HG02884 (cell line): Measurements from ENCODE around the gene COL6A6.
"Not testable (repeated sequence)": the region's sequence is repeated elsewhere in the genome, so short reads cannot be mapped to it uniquely, and the experiment has no call there.

Experiments used
- ATAC-seq: cut with Tn5 transposase; IDR thresholded peaks from one replicate; pipeline ENCODE4 v1.9.1; 2021; ENCODE audit warnings: mild to moderate bottlenecking, moderate library complexity; ENCODE audit not compliant: unreplicated experiment

COL6A6 gene

GRCh38 chr3:130529486-130530215, 12.7 kb downstream of the COL6A6 start:
- ATAC-seq = no peak

GRCh38 chr3:130533247-130533646, 16.3 kb downstream of the COL6A6 start:
- ATAC-seq = no peak

DNA sequence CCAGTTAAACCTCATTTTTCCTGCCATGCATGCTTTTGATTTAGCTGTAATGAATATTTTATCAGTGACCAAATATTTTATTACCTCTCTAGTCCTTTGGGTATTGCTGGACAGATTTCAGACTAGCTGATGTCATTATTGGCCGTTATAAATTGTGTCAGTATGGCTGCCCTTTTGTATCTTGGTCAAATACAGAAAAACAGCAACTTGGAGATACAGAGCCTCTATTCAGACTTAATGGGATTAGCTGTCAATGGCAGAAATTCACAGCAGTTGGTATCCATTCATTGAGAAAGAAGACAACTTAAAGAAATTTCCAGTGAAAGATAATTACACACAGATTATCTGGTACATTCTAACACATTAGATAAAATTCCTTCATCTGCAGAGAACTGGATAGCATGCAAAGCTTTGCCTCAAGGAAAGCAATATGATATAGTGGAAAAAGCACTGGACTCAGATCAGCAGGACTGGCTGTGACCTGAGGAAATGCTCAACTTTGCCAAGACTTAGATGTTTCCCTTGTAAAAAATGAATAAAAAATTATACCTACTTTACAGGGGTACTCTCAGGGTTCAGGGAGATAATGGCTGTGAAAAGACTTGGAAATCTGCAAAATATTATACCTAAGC, 20.8 kb downstream of the COL6A6 start:
- ATAC-seq = no peak

DNA sequence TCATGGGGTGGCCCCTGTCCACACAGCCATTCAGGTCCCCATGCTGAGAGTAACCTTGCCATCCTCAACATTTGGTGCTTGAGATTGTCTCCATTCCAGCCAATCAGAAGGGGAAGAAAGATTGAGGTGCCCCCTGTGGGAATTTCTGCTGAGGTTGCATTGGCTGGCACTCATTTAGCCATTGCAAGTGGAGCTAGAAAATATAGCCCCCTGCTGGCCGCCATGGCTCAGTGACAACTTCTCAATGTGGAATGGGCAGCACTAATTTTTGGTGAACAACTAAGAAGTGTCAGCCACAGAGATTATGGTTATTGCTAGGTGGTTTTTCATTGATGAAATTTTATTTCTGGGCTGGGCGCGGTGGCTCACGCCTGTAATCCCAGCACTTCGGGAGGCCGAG, 22.0 kb downstream of the COL6A6 start:
- ATAC-seq = no peak

DNA sequence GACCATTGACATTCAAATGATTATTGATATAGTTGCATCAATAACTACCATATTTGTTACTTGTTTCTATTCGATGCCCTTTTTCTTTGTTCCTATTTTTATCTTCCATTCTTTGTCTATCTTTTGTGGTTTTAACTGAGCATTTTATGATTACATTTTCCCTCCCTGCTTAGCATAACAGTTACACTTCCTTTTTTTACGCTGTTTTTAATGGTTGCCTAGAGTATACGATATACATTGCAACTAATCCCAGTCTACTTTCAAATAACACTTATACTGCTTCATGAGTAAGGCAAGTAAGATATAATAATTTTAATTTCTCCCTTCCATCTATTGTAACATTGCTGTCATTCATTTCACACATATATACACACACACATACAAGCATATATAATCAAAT, 26.3 kb downstream of the COL6A6 start:
- ATAC-seq = no peak

DNA sequence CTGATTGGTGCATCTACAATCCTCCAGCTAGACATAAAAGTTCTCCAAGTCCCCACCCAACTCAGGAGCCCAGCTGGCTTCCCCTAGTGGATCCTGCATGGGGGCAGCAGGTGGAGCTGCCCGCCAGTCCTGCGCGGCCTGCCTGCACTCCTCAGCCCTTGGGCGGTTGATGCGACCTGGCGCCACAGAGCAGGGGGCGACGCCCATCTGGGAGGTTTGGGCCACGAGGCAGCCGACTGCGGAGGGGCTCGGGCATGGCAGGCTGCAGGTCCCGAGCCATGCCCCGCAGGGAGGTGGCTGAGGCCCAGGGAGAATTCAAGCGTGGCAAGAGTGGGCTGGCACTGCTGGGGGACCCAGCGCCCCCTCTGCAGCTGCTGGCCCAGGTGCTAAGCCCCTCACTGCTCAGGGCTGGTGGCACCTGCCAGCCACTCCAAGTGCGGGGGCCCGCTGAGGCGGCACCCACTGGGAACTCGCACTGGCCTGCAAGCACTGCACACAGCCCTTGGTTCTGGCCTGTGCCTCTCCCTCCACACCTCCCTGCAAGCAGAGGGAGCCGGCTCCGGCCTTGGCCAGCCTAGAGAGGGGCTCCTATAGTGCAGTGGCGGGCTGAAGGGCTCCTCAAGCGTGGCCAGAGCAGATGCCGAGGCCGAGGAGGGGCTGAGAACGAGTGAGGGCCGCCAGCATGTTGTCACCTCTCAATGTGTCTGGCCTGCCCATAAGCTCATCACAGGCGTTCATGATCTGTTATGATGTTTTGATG, 30.1 kb downstream of the COL6A6 start:
- ATAC-seq = no peak

DNA sequence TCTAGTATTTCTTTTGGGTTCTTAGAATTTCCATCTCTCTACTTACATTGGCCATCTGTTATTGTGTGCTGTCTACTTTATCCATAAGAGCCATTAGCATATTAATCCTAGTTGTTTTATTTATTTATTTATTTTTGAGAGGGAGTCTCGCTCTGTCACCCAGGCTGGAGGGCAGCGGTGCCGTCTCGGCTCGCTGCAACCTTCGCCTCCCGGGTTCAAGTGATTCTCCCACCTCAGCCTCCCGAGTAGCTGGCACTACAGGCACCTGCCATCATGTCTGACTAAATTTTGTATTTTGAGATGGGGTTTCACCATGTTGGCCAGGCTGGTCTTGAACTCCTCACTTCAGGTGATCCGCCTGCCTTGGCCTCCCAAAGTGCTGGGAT, 30.7 kb downstream of the COL6A6 start:
- ATAC-seq = not testable (repeated sequence)

DNA sequence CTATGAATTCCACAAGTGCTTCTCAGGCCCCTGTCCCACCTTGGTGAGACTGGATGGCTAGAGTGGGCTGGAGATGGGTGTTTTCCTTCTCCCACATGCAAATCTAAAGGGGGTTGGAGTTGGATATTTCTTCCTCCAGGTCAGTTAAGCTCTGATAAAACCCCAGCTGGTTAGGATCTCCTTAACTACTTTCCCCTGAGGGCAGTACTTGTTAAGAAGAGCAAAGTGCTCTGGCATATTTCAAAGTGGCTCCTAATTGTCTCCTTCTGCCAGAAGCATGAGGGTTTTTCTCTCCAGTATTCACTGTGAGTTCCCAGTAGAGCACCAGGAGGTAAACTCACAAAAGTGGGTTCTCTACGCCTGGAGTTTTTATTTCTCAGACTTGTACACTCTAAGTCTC, 31.4 kb downstream of the COL6A6 start:
- no peak for ATAC-seq

- ATAC-seq = no peak
Measured at GRCh38 chr3:130557336-130558035, 40.5 kb downstream of the COL6A6 start.

DNA sequence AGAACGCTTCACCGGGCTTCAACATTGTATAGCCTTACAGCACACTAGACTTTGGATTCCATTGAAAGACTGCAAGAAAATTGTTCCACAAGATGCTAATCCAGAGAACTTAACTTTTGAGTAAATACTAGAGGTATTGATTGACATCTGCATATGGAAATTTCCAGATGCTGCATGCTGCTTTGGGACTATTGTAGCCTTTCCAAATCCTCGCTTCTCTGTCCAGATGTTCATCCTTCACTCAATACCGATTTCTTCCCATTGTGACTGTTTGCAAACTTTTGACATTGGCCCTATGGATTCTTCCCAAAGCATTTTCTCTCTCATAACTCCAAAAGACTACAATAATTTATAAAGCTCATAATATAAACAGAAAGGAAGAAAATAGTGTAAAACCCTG, 41.4 kb downstream of the COL6A6 start:
- ATAC-seq = no peak

- ATAC-seq = no peak
Measured at GRCh38 chr3:130565224-130565623, 48.2 kb downstream of the COL6A6 start.
